ENCODE results near the gene ARL3. TPM values are rescaled to one million over a fixed set of nuclear protein-coding genes. Genes with fewer than 3 reads are reported as not detected.
"Not testable (repeated sequence)": the region's sequence is repeated elsewhere in the genome, so short reads cannot be mapped to it uniquely, and the experiment has no call there.

The ARL3 gene
- total RNA-seq, 1 donor from 2014 or later = 9.7 TPM

DNA sequence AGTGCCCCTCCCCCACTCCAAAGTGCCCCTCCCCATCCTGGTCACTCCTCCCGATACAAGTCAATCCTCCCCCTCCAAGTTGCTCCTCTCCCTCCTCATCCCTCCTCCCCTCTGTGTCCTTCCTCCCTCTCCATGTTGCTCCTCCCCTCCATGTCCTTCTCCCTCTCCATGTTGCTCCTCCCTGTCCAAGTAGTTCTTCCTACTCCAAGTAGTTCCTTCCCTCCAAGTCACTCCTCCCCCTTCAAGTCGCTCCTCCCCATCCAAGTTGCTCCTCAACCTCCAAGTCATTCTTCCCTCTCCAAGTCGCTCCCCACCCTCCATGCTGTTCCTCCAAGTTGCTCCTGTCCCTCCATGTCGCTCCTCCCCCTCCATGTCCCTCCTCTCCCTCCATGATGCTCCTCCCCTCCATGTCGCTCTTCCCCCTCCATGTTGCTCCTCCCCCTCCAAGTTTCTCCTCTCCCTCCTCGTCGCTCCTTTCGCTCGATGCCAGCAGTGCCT, 20.9 kb upstream of the ARL3 start:
- no peak for DNase-seq (ENCODE audit: low read depth)

DNA sequence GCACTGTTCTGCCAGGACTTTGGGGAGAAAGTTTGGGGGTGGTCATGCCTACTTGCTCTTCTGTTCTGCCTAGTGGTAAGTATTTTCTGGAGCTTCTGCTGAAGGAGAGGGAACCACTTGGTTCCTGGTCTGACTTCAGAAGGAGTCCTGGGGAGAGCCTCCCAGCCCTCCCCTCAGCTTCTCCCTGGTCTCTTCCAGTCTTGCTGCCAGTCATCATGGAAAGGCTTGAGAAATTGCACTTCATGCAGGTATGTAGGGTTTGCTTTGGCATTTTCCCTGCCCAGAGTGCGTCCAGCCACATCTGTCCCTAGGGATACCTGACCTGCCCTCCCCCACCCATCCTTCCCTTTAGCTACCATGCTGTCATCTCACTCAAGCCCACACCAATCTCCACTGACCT, 18.5 kb upstream of the ARL3 start:
- no peak for DNase-seq (ENCODE audit: low read depth)

- no peak for DNase-seq (ENCODE audit: low read depth)
Measured at GRCh38 chr10:102731222-102731800, 17.1 kb upstream of the ARL3 start.

DNA sequence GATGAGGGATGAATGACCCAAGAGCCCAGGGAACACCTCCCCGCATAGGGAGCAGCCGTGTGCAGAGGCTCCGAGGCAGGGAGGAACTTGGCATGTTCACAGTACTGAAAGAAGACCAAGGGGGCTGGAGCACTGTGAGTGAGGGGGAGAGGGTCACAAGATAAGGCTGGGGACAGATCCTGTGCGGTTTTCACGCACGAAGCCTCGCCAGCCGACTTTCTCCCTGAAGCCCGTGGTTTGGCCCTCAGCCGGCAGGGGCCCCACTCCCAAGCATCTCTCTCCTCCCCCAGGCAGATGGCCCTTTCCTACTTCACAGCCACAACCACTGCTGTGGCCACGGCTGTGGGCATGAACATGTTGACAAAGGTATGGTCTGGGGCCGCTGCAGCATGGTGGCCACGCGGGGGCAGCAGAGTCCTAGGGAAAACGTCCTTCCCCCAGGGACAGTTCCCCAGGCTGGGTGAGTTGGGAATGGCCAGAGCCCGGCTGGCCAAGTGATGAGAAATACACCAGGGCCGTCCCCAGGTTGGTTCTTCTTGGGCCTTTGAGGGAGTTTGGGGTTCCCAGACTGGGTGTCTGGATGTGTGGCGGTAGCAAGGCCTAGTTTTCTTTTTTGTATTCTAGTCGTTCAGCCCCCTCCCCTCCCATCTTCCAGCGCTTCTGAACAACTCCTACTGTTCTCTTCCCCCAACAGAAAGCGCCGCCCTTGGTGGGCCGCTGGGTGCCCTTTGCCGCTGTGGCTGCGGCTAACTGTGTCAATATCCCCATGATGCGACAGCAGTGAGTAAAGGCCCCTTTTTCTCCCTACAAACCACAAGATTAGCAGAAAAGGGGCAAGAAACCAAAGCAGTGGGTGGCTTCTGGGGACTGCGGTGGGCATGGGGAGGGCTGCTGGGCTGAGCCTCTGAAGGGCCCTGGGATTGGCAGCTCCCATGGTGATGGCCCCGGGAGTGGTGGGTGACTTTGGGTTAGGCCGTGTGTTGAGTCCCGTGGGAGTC, 15.1 kb upstream of the ARL3 start:
- DNase-seq (ENCODE audit: low read depth) = peak; percentile 50

GRCh38 chr10:102727037-102727818, 13.0 kb upstream of the ARL3 start:
- DNase-seq (ENCODE audit: low read depth) = no peak

- DNase-seq (ENCODE audit: low read depth) = peak; percentile 62
Measured at GRCh38 chr10:102726274-102726673, 12.1 kb upstream of the ARL3 start.

DNA sequence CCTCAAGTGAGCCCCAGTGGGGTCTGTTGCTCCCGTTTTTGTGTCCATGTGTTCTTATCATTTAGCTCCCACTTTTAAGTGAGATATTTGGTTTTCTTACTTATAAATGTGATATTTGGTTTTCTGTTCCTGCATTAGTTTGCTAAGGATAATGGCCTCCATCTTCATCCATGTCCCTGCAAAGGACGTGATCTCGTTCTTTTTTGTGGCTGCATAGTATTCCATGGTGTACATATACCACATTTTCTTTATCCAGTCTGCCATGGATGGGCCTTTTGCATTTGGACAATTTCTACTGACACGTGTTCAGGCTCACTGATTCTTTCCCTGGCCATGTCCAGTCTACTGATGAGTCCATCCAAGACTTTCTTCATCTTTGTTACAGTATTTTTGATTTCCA, 9.8 kb upstream of the ARL3 start:
- no peak for DNase-seq (ENCODE audit: low read depth)

GRCh38 chr10:102721954-102722353, 7.8 kb upstream of the ARL3 start:
- DNase-seq (ENCODE audit: low read depth) = no peak

- no peak for DNase-seq (ENCODE audit: low read depth)
Measured at GRCh38 chr10:102720775-102721301, 6.6 kb upstream of the ARL3 start.

GRCh38 chr10:102720337-102720736, 6.1 kb upstream of the ARL3 start:
- no peak for DNase-seq (ENCODE audit: low read depth)

DNA sequence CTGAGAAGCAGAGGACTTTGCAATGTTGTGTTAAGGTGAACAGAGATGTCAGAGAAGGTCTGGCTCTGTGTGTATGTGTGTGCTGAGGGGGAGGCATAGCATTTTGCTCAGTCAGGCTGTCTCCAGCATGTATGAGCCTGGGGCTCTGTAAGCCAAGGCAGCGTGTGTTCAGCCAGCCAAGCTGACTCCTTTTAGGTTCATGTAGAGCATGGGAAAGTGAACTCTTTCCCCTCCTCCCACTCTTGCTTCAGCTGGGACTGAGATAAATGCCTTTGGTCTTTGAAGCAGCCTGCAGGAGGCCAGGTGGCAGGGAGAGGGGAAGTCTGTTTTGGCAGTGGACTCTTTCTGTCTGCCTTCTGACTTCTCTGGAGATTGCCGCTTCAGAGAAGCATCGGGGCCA, 4.0 kb upstream of the ARL3 start:
- peak; percentile 86 for DNase-seq (ENCODE audit: low read depth)

GRCh38 chr10:102716900-102717565, 2.8 kb upstream of the ARL3 start:
- not testable (repeated sequence) for DNase-seq (ENCODE audit: low read depth)

DNA sequence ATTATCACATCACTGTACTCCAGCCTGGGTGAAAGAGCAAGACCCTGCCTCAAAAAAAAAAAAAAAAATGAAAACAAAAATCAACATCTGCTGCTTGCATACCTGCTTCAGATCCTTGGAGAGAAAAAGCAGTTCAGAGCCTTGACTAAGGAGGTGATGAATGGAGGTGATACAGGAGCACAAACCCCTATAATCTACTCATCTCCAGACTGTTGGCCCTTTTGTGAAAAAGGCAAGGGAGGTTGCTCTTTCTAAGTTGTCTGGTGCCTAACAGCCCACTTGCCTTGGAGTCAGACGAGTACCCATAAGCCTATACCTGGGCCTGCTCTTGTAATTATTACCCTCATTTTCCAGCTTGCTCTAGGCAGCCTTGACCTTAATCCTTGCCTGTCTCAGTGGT, 1.7 kb upstream of the ARL3 start:
- no peak for DNase-seq (ENCODE audit: low read depth)

DNA sequence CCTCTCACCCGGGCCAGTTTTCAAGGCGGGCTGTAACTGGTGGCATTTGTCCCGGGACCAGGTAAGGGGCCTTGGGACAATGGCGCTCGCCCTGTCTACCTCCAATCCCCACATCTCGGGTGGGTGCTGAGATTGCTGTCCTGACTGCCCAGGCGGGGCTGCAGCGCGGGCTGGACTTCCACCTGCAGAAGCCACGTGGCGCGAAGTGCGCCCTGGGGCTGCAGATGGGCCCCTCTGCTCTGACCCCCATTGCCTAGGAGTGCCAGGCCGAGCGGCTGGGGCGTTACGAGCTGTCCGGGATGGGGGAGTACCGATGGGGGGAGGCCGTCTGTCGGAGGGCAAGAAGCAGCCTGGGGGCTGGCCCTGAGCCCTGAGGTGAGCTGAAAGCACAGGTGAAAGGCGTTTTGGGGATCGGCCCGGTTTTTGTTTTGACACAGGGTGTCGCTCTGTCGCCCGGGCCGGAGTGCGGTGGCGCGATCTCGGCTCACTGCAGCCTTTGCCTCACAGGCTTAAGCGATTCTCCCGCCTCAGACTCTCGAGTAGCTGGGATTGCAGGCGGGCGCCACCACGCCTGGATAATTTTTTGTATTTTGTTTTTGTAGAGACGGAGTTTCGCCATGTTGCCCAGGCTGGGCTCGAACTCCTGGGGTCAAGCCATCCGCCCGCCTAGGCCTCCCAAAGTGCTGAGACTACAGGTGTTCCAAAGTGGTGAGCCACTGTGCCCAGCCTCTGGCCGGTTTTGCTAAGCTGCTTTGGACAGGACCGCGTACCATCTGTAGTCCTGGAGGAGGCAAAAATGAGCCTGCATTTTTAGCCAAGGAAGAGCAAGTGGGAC, 641 bp upstream of the ARL3 start, which contains the start of gene SFXN2:
Gene SFXN2, plus strand, starts transcription at position 16 of the 835 bp plus-strand sequence. CDS start 12,001 bp downstream, outside the sequence.
- DNase-seq (ENCODE audit: low read depth) = no peak

GRCh38 chr10:102713539-102713813, 721 bp downstream of the ARL3 start:
- no peak for DNase-seq (ENCODE audit: low read depth)

DNA sequence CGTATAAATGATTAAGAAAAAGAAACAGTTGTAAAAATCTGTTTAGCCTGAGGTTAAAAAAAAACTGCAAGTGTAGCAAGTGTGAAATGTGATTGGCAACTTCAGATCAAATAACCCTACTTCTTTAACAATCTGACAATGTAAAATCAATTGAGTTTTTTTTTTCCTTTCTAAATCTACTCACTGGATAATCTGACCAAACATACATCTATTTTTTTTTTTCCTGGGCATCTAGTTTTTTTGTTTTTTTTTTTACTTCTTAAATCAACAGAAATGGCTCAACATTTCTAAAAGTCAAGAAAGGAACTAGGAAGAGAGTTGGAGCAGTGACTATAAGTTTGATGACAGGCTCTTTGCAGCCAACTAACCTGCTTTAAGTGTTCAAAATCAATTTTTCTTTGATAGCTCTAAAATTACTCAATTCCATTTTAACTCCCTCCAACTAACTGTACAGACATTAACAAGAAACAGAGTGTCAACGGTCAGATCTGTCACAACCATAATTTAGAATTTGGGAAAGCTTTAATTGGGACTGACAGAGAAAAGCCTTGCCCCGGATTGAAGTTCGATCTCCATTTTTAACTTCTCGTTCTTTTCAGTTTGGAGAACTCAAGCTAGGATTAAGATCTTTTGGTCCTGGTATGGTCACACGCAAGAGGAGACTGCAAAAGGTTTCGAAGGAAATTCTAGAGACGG, 1.2 kb downstream of the ARL3 start:
- no peak for DNase-seq (ENCODE audit: low read depth)

DNA sequence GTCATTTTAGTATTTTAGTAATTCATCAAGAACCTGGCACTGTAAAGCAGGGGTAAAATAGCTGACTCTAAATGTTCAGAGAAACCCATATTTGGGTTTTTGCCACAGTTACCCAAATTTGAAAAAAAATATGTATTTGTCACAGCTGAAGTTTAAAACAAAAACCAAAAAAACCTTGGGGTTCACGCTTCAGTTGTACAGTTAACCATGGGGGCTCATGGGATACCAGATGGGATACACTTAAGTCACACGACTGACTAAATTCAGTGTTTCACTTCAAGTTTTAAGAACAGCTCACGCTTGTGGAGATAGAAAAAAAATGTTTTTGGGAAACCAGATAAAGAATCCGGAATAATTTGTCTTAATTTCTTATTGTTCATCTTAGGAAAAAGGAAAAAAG, 2.1 kb downstream of the ARL3 start:
- no peak for DNase-seq (ENCODE audit: low read depth)

GRCh38 chr10:102710609-102711008, 3.6 kb downstream of the ARL3 start:
- DNase-seq (ENCODE audit: low read depth) = peak; percentile 37

DNA sequence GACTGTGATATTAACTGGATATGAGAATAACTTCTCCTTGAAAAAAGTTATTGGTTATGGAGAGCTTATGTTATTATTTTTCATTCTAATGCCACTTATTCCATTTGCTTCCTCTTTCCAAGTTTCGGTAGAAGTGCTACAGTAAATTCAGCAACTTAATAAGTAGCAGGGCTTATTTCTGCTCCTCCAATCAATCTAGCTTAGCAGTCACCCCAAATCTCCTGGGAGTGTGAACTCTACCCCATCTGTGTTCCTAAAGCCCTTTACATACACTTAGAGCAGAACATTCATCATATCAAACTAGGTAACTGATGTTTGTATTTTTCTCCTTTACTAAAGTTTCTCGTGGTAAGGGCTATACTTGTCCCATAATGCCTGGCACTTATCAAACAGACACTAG, 8.7 kb downstream of the ARL3 start:
- DNase-seq (ENCODE audit: low read depth) = no peak

DNA sequence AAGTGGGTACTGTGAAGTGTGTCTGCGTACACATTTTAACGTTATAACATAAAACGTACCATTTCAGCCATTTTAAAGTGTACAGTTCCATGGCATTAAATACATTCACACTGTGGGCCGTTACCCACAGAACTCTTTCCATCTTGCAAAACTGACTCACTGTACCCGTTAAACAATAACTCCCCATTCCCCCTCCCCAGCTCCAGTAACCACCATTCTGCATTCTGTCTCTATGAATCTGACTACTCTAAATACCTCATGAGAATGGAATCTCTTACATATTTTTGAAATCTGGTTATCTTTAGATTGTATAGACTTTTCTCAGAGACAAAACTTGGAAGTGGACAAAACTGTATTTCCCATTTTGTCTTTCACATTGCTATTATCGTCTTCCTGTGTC, 9.3 kb downstream of the ARL3 start:
- peak; percentile 84 for DNase-seq (ENCODE audit: low read depth)
